IPS-NIHi7 (cell line): Measurements from ENCODE around the gene PHEX.
"Not testable (repeated sequence)": the region's sequence is repeated elsewhere in the genome, so short reads cannot be mapped to it uniquely, and the experiment has no call there.

ENCODE experiments used
- DNase-seq: peaks from one replicate; pipeline ENCODE4 v3.0.0; 2012; ENCODE audit warnings: mixed read lengths; ENCODE audit errors: extremely low spot score

The PHEX gene

GRCh38 chrX:22246620-22247019, 214.5 kb downstream of the PHEX start:
- no peak for DNase-seq

- DNase-seq = no peak
Observed at GRCh38 chrX:22247169-22247568, 215.0 kb downstream of the PHEX start.

- no peak for DNase-seq
Observed at GRCh38 chrX:22248401-22248800, 216.3 kb downstream of the PHEX start.

GRCh38 chrX:22249371-22249770, 217.2 kb downstream of the PHEX start:
- no peak for DNase-seq

GRCh38 chrX:22268706-22269105, 236.6 kb downstream of the PHEX start:
- DNase-seq = no peak

GRCh38 chrX:22272613-22273012, 240.5 kb downstream of the PHEX start, which contains the start of gene CBLL2:
TSS of gene CBLL2 (plus strand) at chrX:22272913. CDS start at chrX:22272992, 79 bp downstream.
- DNase-seq = no peak

- no peak for DNase-seq
Observed at GRCh38 chrX:22273714-22274317, 241.7 kb downstream of the PHEX start.

GRCh38 chrX:22276781-22277180, 244.7 kb downstream of the PHEX start:
- DNase-seq = no peak

GRCh38 chrX:22278375-22278774, 246.2 kb downstream of the PHEX start:
- DNase-seq = peak; percentile 81

GRCh38 chrX:22289209-22289608, 257.1 kb downstream of the PHEX start:
- not testable (repeated sequence) for DNase-seq

GRCh38 chrX:22296871-22297270, 264.7 kb downstream of the PHEX start:
- no peak for DNase-seq

GRCh38 chrX:22300130-22300529, 268.0 kb downstream of the PHEX start:
- peak; percentile 20 for DNase-seq
